ENCODE measurements around the gene KDM1A.

The KDM1A gene

DNA sequence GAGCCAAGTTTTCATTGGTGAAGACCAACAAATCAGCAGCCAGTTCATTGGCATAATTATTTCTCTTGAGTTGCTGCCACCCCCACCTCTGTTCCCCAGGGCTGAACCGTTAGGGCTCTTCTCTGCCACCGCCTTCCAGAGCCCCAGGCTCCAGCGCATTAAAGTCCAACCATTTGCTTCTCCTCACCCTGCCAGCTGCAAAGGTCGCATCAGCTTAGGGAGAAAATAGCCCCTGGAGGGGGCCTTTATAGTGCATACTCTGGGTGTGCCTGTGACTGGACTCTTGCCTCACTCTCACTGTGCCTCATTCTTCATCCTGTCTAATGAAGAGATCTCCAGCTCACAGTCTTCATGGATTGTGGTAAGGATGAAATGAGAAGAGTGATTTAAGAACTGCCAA is 50.4 kb downstream of the KDM1A start:
- no peak for DNase-seq (ENCODE audit: low read depth in 2 of 2)

DNA sequence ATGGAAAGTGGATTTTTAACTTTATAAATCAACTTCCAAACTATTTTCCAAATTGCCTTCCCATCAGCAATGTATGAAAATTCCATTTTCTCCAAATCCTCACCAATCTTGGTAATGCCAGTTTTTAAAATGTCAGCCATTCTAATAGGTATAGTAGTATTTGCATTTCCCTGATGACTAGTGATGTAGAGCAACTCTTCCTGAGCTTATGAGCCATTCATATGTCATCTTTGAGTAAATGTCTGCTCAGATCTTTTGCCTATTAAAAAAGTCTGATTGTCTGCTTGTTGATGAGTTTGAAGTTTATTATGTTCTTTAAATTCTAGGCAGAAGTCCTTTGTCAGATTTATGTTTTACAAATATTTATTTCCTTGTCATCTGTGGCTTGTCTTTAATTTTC is 54.7 kb downstream of the KDM1A start:
- no peak for DNase-seq (ENCODE audit: low read depth in 2 of 2)

DNA sequence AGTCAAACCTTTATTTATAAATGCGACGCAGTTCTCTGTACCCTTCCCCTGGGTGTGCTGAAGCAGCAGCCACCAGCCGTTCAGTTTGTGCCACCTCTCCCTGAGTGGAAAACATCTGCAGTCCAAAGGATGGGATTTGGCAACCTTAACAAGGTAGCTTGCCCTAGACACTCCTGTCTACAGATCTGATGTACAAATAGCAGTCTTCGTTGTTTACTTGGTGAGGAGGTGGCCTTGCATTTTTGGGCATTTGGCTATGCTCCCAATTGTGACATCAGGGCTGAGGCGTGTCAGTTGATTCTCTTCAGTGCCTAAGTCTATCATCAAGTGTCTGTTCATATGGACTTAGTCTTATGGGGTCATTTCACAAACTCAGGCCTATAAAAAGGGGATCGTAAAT is 59.8 kb downstream of the KDM1A start:
- DNase-seq (ENCODE audit: low read depth in 2 of 2): no peak

DNA sequence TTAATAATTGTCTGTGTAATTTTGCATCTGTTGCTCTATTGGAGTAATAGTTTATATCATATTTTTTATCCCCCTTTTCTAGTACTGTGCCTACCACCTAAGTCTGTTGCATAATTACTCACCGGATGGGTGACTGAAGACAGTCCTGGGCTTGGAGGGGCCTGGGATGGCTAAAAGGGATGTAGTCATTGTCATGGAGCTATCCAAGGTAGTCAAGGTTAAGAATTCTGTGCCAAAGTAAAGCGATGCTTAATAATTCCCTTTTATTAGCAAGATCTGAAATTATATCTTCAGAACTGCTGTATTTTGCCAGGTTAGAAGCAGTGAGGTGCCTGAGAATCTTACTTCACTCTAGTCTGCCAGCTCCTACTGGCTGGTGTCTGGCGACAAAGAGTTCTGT is 61.6 kb downstream of the KDM1A start:
- DNase-seq (ENCODE audit: low read depth in 2 of 2): no peak

DNA sequence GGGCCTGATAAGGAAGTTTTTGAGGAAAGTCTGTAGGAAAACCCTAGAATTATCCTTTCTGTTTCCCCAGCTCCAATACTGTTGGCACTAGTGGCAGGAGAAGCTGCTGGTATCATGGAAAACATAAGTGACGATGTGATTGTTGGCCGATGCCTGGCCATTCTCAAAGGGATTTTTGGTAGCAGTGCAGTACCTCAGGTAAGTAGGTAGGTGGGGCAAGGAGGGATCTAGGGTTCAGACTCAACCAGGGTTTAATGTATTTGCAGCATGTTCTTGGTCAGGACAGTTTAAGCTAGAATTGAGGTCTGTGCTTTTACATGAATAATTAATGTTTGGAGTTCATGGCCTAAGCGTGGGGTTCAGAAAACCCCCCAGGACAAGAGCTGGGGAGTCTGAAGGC is 62.1 kb downstream of the KDM1A start:
- DNase-seq (ENCODE audit: low read depth in 2 of 2): no peak

DNA sequence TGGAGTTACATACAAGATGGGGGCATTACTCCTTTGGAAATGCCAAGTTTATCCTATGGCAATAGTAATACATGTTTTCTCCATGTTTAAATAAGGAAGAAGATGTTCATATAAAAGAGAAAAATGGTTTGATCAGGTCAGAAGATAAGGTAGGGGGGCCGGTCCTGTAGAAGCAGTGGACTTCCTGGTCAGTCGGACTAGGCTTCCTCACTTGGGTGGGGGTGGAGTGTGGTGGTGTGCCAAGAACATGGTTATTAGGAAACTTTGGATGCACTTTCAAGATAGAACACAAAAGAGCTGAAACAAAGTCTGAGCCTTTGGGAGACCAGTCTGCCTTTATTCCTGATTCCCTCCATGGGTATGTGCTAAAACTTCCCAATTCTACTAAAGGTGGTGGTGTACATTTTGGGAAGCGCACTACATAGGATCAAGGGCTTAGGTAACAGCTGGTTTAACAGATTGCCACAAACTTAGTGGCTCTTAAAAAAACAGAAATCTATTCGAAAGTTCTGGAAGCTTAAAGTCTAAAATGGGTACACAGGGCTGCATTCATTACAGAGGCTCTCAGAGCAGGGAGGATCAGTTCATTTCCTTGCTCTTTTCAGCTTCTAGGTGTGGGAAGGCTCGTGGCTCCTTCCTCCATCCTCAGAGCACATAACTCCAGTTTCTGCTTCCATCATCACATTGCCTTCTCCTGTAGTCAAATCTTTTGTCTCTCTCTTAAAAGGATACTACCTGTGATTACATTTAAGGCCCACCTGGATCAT is 64.6 kb downstream of the KDM1A start:
- no peak for DNase-seq (ENCODE audit: low read depth in 2 of 2)

DNA sequence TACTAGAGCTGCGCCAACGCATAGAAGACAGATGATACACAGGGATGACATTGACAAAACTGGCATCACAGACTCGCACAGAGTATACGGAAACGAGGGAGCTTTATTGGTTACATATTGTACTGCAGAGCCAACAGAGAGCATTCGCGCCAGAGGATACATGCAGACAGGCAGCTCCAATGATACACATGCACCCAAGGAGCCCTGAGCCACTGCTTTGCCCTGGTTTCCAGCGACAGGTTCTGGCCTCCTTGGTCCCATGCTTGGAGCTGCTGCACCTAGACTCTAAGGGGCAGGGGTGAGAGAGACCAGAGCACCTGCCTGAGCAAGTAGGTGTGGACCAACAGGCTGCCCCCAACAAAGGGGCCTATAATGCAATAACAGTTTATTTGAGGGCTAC is 65.6 kb downstream of the KDM1A start:
- DNase-seq (ENCODE audit: low read depth in 2 of 2): no peak

DNA sequence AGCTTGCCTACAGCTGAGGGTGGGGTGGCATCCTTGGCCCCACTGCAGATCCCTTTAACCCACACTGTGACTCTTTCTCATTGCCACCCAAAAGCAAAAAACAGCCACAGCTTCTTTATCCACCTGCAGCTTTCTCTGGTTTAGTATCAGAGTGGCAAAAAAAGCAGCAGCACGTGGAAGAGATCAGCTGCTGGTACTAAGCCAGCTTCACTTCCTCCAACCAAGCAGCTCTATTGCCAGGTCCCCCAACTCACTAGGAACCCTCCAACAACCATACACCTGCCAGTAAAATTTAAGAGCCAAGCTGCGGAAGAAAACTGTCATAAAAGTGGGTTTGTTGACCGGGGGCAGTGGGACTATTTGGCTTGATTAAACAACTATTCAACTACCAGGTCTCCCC is 66.4 kb downstream of the KDM1A start:
- DNase-seq (ENCODE audit: low read depth in 2 of 2): no peak

DNA sequence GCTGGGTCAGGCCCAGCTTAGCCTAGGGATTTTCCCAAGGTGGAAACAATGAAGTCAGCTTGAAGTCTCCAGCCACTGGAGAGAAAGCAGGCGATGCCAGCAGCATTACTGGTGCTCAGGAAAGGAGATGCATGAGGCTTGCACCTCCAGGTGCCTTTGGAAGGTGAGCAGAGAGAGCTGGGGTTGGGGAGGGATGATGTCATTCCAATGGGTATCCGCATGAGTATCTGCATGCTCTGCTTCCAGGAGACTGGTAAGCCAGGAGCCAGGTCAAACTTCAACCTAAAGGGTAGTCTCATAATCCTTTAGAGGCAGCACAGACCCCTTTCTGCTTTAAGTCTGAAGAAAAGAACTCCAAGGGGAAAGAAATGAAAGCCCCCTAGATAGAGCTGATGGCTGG is 68.8 kb downstream of the KDM1A start:
- DNase-seq (ENCODE audit: low read depth in 2 of 2): no peak

DNA sequence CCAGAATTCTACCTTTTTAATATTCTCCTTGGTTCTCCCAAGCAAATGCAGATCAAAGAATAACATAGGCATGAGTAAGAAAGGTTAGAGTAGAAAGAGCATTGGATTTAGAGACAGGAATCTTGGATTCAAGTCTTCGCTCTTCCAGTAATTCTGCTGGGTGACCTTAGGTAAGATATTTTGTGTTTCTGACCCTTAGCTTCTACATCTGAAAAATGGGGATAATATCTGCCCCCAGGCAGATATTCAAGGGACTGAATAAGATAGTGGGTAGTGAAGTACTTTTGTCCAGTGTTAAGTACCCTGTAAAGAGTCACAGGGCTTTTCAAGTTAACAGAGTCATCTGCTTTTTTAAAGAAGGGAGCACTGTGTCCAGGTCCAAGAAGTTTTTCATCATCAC is 70.8 kb downstream of the KDM1A start:
- no peak for DNase-seq (ENCODE audit: low read depth in 2 of 2)

DNA sequence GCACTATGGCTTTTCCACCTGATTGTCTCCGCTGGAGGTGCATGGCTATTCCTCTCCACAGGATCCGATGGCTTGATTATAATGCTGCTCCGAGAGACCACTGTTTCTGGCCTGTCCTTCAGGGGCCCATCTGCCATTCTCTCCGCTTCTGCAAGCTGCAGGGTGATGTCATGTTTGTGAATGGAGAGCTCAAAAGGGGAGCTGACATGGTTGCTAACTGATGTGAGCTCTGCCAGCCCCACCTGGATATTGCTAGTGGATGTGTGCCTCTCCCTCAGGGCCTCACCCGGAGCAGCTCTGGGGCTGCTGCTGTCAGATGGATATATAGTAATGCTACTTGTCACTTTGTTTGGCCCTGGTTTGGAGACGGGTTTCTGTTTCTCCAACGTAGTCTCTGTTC is 72.3 kb downstream of the KDM1A start:
- DNase-seq (ENCODE audit: low read depth in 2 of 2): no peak

DNA sequence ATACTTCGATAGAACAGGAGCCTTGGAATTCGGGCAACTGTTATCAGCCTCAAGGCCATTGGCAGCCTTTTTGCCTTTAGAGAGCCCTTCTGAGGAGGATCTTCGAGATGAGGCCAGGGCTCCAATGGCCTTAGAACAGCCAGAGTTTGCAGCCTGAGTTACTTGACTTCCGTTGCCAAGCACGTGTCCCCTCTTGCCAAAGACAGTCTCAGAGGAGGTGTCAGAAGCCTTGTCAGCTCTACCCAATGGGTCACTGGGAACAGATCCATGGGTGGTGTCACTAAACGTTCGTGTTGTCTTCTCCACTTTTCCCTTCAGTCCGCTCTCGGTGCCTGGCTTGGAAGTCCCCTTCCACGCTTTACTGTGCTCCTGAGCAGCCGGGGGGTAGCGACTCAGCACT is 73.2 kb downstream of the KDM1A start:
- DNase-seq (ENCODE audit: low read depth in 2 of 2): no peak

DNA sequence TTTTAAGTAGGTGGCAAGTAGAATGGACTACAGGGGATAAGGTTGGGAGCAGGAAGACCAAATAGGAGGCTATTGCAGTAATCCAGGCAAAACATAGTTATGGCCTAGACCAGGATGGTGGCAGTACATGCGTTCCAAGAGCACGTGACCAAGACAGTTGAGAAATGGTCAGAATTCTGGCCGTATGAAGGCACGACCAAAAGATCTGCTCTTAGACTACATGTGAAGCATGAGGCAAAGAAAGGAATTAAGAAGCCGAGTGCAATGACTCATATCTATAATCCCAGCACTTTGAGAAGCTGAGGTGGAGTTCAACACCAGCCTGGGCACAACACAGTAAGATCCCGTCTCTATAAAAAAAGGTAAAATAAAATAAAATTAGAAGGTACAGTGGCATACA is 78.0 kb downstream of the KDM1A start:
- no peak for DNase-seq (ENCODE audit: low read depth in 2 of 2)

DNA sequence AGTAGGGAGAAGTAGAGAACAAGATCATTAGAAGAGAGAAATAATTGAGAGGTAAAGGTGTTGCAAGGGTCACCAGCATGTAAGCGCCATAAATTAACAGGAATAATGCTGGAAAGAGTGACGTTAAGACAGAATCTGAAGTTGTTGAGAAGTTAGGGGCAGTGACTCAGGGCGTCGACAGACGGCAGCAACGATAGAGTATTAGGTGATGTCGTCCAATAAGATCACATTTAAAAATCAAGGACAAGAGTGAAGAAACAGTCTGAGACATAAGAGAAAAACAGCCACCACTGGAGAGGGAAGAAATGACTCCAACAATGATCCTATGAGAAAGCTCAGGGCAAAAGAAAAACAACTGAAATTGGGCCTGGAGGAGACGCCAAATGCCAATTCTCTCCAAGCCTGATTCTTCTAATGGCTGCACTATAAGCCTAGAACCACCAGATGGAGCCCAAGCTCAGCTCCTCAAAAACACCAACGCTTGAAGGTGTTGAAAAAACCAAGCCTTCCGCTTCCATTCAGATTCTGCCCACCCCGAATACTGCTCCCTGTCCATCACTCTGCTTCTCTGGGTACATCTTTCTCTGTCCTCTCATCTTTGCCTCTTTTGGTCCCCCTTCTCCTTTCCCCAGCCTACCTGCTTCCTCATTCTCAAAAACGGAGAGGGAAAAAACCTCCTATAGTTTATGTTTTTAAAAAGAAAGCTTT is 79.3 kb downstream of the KDM1A start:
- peak; percentile 35 to 41 for DNase-seq (ENCODE audit: low read depth in 2 of 2)

DNA sequence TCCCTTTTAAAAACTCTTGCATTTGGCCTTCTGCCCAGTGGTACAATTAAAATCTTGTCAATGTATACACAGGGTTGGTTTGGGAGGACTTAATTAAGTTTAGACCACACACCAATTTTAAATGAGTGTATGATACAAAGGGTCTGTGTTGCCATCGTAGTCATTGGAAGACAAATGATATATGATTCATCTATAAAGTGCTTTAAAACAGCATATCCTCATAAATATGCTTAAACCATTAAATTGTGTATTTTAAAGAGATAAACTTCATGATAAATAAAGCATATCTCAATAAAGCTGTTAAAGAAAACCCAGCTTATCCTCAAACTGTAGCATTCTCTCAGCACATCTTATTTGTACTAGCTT is 79.9 kb downstream of the KDM1A start:
- DNase-seq (ENCODE audit: low read depth in 2 of 2): no peak

DNA sequence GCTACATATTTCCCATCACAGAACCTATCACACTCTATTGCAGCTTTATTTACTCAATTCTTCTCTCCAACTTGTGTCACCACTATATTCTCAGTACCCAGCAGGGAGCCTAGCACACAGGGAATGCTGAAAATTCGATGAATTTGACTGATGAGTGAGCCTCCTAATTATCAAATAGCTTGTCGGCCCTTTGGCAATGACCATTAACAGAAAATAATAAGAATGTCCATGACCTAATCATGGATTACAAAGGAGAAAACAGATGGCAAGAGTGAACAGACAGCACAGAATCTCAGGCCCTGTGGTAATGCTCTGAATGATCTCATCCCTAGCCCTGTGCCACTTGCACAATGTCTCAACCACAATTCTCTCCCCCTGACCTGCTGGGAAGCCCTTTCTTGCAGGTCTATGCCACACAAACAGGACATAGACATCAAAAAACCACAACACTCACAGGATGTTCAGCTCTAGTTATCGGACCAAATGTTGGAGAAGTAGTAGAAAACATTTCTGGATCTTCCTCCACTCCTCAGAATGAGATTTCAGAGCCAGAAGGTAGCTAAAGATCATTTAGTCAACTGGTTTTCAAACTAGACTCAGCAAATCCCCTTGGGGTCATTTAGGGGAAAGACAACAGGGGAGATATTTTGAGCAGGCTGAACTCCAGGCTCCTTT is 80.9 kb downstream of the KDM1A start:
- peak; percentile 47 to 59 for DNase-seq (ENCODE audit: low read depth in 2 of 2)

DNA sequence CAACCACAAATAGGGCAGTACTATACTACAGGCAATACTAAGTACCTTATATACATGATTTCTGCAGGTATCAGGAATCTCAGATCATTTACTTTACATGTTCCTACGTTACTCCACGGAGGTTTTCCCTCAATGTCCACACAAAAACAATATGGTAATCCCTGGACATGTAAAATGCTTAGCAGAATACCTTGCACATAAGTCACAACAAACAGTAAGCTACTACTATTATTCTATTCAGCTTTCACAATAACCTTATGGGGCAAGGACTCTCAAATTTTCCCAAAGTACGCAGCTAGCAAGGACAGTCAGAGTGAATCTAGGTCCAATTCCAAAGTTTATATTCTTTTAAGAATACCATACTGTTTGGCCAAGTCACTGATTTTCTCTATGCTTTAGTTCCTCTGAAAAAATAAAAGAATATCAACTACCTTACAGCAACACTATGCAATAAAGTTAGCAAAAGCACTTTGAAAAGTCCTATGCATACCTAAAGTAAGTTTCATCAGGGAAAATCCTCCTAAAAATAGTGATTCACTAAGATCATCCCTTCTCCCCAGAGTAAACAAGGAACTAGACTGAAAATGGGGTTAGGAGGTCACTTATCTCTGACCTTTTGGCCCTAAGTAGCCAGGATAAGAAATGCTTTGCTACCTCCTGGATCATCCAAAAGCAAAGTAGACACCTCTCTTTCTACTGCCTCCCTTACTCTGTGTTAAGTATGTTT is 82.0 kb downstream of the KDM1A start:
- peak in 1 of 2 experiments; percentile 9 for DNase-seq (ENCODE audit: low read depth in 2 of 2)

DNA sequence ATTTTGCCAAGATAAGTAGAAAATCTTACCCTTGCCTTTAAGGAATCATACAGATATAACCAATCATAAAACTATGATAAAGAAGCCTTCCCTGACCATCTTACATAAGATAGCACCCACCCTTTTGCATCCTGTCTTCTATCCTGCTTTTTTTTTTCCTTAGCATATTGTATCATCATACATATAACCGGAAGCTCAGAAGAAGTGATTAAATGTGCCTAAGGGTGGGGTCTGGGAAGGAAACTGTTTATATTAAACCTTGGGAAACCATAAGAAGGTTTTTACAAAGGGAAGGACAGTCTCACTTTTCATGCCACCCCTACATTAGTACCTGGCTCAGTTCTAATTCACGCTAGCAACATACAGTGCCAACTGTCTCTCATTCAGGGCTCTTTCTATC is 82.6 kb downstream of the KDM1A start:
- DNase-seq (ENCODE audit: low read depth in 2 of 2): no peak

DNA sequence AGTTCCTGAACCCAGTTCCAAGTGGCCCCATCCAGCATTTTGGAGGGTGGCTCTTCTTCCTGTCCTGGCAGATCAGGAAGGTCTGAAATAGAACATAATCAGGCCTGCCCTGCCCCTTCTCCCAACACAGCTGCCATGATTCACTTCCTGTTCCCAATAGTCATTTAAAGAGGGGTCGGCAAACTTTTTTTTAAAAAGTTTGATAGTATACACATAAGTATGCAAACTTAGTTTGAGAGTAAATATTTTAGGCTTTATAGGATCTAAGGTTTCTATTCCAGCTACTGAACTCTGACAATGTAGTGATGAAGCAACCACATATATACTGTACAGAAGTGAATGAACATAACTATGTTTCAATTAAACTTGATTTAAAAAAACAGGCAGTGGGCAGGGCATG is 83.0 kb downstream of the KDM1A start:
- peak in 1 of 2 experiments; percentile 12 for DNase-seq (ENCODE audit: low read depth in 2 of 2)

DNA sequence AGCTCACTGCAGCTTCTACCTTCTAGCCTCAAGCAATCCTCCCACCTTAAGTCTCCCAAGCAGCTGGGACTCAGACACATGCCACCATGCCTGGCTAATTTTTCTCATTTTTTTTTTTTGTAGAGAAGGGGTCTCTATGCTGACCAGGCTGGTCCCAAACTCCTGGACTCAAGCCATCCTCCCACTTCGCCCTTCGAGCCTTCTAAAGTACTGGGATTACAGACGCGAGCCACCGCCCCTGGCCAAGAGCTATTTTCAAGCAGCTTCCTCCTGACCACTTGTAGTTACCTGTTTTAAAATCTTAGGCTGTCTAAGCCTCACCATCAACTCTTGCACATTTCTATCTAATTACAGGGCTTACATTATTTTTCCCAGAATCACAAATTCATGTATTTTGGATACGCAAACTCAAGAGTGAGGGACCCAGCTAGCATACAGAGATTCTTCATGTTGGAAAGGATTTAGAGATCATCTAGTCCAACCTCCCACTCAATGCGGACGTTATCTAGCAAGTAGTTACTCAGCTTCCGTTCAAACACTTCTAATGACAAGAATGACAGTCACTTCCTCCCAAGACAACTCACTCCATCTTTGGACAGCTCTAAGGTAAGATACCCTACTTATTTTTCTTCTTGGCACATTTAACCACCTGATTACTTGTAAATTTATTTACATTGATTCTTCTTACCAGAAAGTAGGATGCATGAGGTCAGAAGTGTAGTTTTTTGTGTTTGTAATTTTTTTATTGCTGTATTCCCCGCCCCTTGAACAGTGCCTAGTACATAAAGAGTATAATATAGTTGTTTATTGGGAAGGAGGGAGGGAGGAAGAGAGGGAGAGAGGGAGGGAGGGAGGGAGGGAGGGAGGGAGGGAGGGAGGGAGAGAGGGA is 84.0 kb downstream of the KDM1A start:
- no peak for DNase-seq (ENCODE audit: low read depth in 2 of 2)

DNA sequence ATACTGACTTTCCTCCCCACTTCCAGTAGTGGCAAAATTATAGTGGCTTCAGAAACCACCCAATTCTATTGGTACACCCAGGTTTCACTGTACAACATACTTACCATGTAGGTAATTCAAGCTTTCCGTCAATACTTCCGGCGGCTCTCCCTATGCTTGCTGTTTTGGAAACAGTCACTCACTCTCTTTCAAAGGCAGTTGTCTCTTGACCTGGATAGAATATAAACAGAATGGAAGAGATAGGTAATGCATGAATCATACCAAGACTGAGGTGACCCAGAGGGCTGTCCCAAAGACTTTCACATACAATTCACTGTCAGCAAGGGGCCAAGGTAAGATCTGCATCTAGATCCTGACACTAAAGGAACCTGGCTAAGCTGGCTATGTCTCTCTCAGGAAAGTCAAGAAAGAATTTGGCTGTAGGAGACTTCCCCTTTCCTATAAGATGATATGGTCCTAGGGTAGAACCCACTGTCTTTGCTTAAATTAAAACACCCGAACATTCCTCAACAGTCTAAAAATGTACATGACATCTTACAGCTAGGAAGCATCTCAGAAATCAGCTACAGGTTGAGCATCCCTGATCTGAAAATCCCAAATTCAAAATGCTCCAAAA is 89.8 kb downstream of the KDM1A start:
- DNase-seq (ENCODE audit: low read depth in 2 of 2): no peak

Data from fibroblast of skin of left biceps (primary cell).